Adrenal gland (tissue), 12 donors: ENCODE data around the gene MOK. TPM values are rescaled to one million over a fixed set of nuclear protein-coding genes. Genes with fewer than 3 reads are reported as not detected.

ENCODE experiments used
- DNase-seq, 7 donors: peaks; one replicate each; pipeline ENCODE4 v3.0.0-alpha.2; 2019 to 2020
- H3K27ac ChIP-seq, 5 donors: fragments of 200-600 bp; sonication (generic) in 4 of 5; 1 replicate in 3 of 5; 2 replicates in 2 of 5; pipeline versions ENCODE4 v1.5.1 to v1.8.0; 2016 to 2020; ENCODE audit warnings: mild to moderate bottlenecking in 1 of 5
- H3K27me3 ChIP-seq: fragments of 200-600 bp; 2 replicates; pipeline ENCODE4 v1.8.0; 2021
- H3K36me3 ChIP-seq, 2 donors: fragments of 200-600 bp; replicated peaks in 1 of 2; 1 replicate in 1 of 2; 2 replicates in 1 of 2; pipeline versions ENCODE4 v1.5.1 to v1.8.0; 2018 to 2022
- H3K4me1 ChIP-seq, 2 donors: fragments of 200-600 bp; replicated peaks in 1 of 2; 1 replicate in 1 of 2; 2 replicates in 1 of 2; pipeline versions ENCODE4 v1.5.1 to v1.8.0; 2018 to 2021
- H3K4me3 ChIP-seq, 4 donors: fragments of 200-600 bp; sonication (generic) in 3 of 4; one replicate each; pipeline ENCODE4 v1.5.1; 2016 to 2018
- H3K9me3 ChIP-seq, 3 donors: fragments of 200-600 bp; sonication (generic) in 1 of 3; replicated peaks in 1 of 3; 1 replicate in 2 of 3; 2 replicates in 1 of 3; pipeline versions ENCODE4 v1.5.1 to v1.8.0; 2016 to 2021
- POLR2A ChIP-seq, 2 donors: fragments of 450-650 bp; IDR thresholded peaks; one replicate each; pipeline ENCODE4 v1.6.1; 2017; ENCODE audit warnings: antibody characterized with exemption in 2 of 2, mild to moderate bottlenecking in 2 of 2, moderate library complexity in 1 of 2
- WGBS, 4 donors: extraction: QIAGEN DNeasy Blood & Tissue Kit in 2 of 4; methylation state at CpG; one replicate each; pipeline versions ENCODE4 v1.1.5 to v1.1.7; 2013 to 2017; 5-methylcytosine and 5-hydroxymethylcytosine counted together
- intact Hi-C, 2 donors: fragments of 100-400 bp; cut with DNase I; formaldehyde crosslinking; loops; one replicate each; pipeline versions ENCODE4 v1.14.1 to v1.15.0; 2022 to 2023
- polyA plus RNA-seq, 3 donors: library from polyadenylated mRNA; stranded (reverse); fragments of 200-250 nt in 2 of 3; fragments of 350-450 nt in 1 of 3; fragmentation: Illumina TruSeq in 1 of 3; extraction: RNeasy Lipid Tissue Mini Kit (QIAGEN cat#74804) in 1 of 3; gene quantifications; one replicate each; pipeline ENCODE4 v1.2.3, GENCODE V29; 2013 to 2014
- total RNA-seq, 9 donors: library from RNA; depleted of rRNA in 4 of 9; stranded (reverse); fragments of >200 nt in 4 of 9; fragments of 120-200 nt in 1 of 9; fragmentation: NEBNext Ultra II Directional in 1 of 9; extraction: Animal tissue kit (Norgen Biotek cat#: 25700) in 1 of 9; gene quantifications; one replicate each; pipeline versions ENCODE4 v1.1.0 to v1.2.4, GENCODE V29; 2013 to 2023
- TF ChIP-seq, protein P1 (sequence below), 6 experiments: fragments of 450-650 bp in 4 of 6; fragments of 200-600 bp in 2 of 6; sonication (generic) in 1 of 6; IDR thresholded peaks; 1 replicate in 5 of 6; 2 replicates in 1 of 6; pipeline versions ENCODE4 v1.5.1 to v1.8.0; 2016 to 2021; ENCODE audit warnings: antibody characterized with exemption in 6 of 6, mild to moderate bottlenecking in 2 of 6, moderate library complexity in 1 of 6
- donor health status: healthy with polysubstance abuse.
- donor health status: Bipolar disorder and iron deficiency.
- donor health status: DM: yes; HTN: yes; CAD: no.
- donor health status: DM: no; HTN: no; CAD: no.
- donor health status: DM: no; HTN: no; CAD: no.
- donor health status: DM: yes; HTN: yes; CAD: no.

The MOK gene
- total and polyA plus RNA-seq, 12 donors = 10.1 to 54.4 (median 16.4) TPM

DNA sequence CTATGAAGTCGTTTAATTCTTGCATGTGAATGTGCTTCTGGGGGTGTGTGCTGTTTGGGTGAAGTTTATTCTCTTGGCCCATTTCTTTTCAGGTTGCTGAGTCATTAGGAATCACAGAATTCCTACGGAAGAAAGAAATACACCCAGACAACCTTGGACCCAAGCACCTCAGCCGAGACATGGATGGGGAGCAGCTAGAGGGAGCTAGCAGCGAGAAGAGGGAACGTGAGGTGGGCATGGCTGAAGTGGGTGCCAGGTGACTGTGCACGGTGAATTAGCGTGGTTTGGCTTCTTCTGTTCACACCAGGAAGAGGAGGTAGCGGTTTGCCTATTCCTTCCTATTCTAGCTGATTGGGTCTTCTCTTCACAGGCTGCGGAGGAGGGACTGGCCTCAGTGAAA, 33.8 kb upstream of the MOK start:
- 89 to 91% (median 90%) methylated on average over 9 of the region's 9 CpGs for WGBS, 4 donors
- Histone ChIP-seq H3K27ac (no peak overlapping the region), H3K27me3 (no peaks in the 10 kb centered on the region), H3K4me1 (no peaks in the 10 kb centered on the region), H3K9me3 (no peaks in the 10 kb centered on the region), H3K4me3 (no peak overlapping the region), H3K36me3 (peaks cover 0 to 66% of the 10 kb centered on the region in 2 donors)
- intact Hi-C loops = no loop called here
- DNase-seq = no peak
- TF ChIP-seq, protein P1, sequence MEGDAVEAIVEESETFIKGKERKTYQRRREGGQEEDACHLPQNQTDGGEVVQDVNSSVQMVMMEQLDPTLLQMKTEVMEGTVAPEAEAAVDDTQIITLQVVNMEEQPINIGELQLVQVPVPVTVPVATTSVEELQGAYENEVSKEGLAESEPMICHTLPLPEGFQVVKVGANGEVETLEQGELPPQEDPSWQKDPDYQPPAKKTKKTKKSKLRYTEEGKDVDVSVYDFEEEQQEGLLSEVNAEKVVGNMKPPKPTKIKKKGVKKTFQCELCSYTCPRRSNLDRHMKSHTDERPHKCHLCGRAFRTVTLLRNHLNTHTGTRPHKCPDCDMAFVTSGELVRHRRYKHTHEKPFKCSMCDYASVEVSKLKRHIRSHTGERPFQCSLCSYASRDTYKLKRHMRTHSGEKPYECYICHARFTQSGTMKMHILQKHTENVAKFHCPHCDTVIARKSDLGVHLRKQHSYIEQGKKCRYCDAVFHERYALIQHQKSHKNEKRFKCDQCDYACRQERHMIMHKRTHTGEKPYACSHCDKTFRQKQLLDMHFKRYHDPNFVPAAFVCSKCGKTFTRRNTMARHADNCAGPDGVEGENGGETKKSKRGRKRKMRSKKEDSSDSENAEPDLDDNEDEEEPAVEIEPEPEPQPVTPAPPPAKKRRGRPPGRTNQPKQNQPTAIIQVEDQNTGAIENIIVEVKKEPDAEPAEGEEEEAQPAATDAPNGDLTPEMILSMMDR (IDR thresholded peaks at IDR 0.05) = no peak
- TF ChIP-seq POLR2A (IDR thresholded peaks at IDR 0.05) = no peak

GRCh38 chr14:102335163-102335562, 30.2 kb upstream of the MOK start:
- DNase-seq = no peak
- 93 to 97% (median 96%) methylated on average over 3 to 7 of the region's 7 CpGs for WGBS, 4 donors

GRCh38 chr14:102333795-102334705, 29.1 kb upstream of the MOK start:
- no peak for DNase-seq
- Histone ChIP-seq H3K4me3 (no peak overlapping the region), H3K9me3 (no peaks in the 10 kb centered on the region), H3K27me3 (no peaks in the 10 kb centered on the region), H3K27ac (no peak overlapping the region), H3K4me1 (no peaks in the 10 kb centered on the region), H3K36me3 (peaks cover 0 to 44% of the 10 kb centered on the region in 2 donors)
- 89 to 94% (median 92%) methylated on average over 10 to 13 of the region's 13 CpGs for WGBS, 4 donors
- TF ChIP-seq, protein P1 (IDR thresholded peaks at IDR 0.05) = no peak
- no peak for TF ChIP-seq POLR2A (IDR thresholded peaks at IDR 0.05)
- intact Hi-C loops = no loop called here

More at GRCh38 chr14:102335163-102335562, 30.2 kb upstream of the MOK start:
- Histone ChIP-seq H3K4me3 (no peak overlapping the region), H3K36me3 (peaks cover 0 to 48% of the 10 kb centered on the region in 2 donors), H3K27ac (no peak overlapping the region), H3K4me1 (no peaks in the 10 kb centered on the region), H3K27me3 (no peaks in the 10 kb centered on the region), H3K9me3 (no peaks in the 10 kb centered on the region)
- intact Hi-C loops = no loop called here
- TF ChIP-seq POLR2A (IDR thresholded peaks at IDR 0.05) = no peak
- TF ChIP-seq, protein P1 (IDR thresholded peaks at IDR 0.05) = no peak

- WGBS, 4 donors = 83 to 85% (median 84%) methylated on average over 7 of the region's 7 CpGs
- Histone ChIP-seq H3K27me3 (no peaks in the 10 kb centered on the region), H3K9me3 (no peaks in the 10 kb centered on the region), H3K4me1 (no peaks in the 10 kb centered on the region), H3K27ac (no peak overlapping the region), H3K36me3 (peaks cover 0 to 40% of the 10 kb centered on the region in 2 donors), H3K4me3 (no peak overlapping the region)
- TF ChIP-seq POLR2A (IDR thresholded peaks at IDR 0.05) = no peak
- TF ChIP-seq, protein P1 (IDR thresholded peaks at IDR 0.05) = no peak
- DNase-seq = no peak
- intact Hi-C loops = no loop called here
These were observed 28.4 kb upstream of the MOK start for GRCh38 chr14:102333390-102333789.
